GM21723 (cell line): Measurements from ENCODE around the gene LY6G6D.

ENCODE experiments used
- ATAC-seq: cut with Tn5 transposase; IDR thresholded peaks from one replicate; pipeline ENCODE4 v1.9.1; 2021; ENCODE audit warnings: mild to moderate bottlenecking, moderate library complexity; ENCODE audit not compliant: unreplicated experiment

LY6G6D gene, protein sequence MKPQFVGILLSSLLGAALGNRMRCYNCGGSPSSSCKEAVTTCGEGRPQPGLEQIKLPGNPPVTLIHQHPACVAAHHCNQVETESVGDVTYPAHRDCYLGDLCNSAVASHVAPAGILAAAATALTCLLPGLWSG

GRCh38 chr6:31715022-31715958, at the start of gene LY6G6D:
Gene LY6G6D, plus strand, starts transcription at chr6:31715348. Its CDS starts 8 bp downstream, at chr6:31715356.
- no peak for ATAC-seq

GRCh38 chr6:31665501-31666336, 49.4 kb upstream of the LY6G6D start, which contains the start of gene CSNK2B:
Gene CSNK2B, plus strand, starts transcription at chr6:31666080. Its CDS starts 752 bp downstream, at chr6:31666832.
- peak; percentile 76 for ATAC-seq

DNA sequence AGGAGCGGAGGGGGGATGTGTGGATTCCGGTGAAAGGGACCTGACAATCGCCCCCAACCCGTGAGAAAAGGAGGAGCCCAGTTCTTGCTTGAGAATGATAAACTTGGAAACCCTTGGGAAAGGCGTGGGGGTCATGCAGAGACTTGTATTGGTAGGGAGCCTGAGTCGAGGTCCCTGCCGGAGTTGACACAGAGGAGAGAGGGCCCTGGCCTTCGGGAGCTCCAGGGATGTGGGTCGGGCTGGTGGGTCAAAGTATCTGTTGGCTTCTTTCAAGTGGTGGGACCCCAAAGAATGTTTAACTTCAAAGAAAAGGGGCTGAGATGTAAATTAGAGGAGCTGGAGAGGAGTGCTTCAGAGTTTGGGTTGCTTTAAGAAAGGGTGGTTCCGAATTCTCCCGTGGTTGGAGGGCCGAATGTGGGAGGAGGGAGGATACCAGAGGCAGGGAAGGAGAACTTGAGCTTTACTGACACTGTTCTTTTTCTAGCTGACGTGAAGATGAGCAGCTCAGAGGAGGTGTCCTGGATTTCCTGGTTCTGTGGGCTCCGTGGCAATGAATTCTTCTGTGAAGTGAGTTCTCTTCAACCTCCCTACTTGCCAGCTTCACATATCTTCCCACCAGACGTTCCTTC, 48.7 kb upstream of the LY6G6D start:
- no peak for ATAC-seq

- no peak for ATAC-seq
Measured at GRCh38 chr6:31669676-31670075, 45.5 kb upstream of the LY6G6D start, which contains the start of gene LY6G5B. Gene LY6G5B, plus strand, starts transcription at chr6:31669976. Its CDS starts 975 bp downstream, at chr6:31670951.

DNA sequence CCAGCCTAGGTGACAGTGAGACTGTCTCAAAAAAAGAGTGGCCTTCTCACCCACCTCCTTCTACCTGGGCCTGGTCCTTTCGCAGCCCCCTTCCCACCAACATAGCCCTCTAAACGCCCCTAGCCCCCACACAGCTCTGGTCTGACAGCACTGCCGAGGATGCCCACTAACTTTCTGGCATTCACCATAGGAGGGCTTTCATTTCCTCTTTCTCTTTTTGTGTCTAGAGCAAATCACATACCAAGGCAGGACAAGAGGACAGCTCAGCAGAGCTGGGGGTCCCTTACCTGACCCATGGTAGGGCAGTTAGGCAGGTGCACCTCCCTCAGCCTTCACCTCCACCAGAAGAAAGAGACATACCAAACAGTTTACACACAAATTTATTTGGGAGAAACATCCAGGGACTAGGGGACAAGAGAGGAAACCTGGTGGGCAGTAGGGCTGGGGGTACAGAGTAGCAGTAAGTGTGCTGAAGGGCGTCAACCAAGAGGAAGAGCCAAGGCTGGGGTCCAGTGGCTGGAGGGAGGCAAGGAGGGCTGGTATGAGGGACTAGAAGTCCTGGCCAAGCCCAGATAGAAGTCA, 38.7 kb upstream of the LY6G6D start:
- ATAC-seq = no peak

GRCh38 chr6:31676904-31677303, 38.2 kb upstream of the LY6G6D start:
- no peak for ATAC-seq

DNA sequence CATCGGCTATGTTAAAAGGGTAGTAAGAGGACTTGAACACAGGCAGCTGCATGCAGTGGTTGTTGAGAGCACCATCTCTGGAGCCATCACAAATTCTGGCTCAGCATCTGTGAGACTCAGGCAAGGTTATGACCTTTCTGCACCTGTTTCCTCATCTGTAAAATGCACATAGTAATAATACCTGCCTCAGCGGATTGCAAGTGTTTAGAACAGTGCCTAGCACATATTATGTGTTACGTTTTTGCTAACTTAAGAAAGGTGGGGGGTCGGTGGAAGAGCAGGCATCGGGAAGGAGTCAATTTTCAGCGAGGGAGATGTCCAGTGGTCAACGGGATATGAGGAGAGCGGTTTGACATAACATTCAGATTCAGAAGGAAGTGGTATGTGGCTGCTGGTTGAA, 37.2 kb upstream of the LY6G6D start:
- ATAC-seq = no peak

DNA sequence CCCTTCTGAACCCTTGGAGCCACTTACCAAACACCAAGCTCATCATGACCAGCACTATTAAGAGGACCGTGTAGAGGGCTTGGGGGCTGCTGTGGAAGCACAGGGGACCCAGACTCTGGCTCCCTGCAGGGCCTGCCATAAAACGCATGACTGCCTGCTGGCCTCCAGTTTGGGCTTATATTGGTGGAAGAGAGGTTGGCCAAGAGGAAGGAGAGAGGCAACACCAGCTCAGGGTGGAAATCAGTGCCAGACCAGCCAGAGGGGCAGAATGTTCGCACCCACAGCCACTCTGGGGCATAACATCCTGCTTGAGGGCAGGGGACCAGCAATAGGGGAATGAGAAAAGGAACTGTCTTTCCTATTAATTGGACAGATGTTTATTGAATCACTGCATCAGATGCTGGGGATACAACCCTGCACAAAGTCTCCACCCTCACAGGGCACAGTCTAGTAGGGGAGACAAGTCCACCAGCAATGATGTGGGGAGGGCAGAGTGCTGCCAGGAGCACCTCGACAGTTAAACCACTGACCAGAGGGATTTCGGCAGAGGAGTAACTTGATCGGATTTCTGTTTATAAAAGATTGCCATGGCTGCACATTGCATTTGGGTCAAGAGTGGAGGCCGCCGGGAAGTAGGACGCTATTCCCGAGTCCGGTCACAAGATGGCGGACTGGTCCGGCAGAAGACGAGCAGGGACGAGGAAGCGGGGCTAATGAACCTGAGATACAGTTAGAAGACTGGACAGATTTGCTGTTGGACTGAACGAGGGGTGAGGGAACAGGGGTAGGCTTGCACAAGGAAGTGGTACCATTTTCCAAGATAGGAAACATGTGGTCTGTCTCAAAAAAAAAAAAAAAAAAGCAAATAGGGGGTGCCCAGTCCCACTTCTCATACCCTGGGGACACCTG, 34.7 kb upstream of the LY6G6D start, which contains the start of gene LY6G5C:
LY6G5C (minus strand) TSS at position 842 of the 909 bp plus-strand sequence; CDS start at position 148, 694 bp downstream.
- ATAC-seq = peak; percentile 72

DNA sequence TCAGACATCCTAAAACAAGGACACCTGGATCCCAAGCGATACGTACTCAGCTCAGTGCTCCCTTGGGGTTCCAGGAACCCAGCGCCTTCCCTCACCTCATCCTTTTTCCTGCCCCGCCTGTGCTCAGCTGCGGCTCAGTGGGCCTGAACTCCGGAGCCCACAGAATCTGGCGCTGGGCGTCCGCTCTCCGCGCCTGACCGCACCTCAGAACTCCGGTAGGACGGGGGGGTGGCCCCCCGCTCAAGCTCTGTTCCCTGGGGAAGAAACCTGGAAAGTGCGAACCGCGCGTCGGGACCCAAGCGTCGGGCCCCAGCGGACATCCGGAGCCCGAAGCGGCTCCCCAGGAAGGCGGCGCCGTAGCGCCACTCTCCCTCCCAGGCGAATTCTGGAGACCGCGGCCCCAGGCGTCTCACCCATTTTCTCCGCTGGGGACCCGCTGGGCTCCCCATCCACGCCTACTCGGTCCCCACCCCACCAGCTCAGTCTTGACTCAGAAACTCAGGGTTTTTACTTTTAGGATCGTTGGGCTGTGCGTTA, 33.9 kb upstream of the LY6G6D start:
- ATAC-seq = peak; percentile 26

DNA sequence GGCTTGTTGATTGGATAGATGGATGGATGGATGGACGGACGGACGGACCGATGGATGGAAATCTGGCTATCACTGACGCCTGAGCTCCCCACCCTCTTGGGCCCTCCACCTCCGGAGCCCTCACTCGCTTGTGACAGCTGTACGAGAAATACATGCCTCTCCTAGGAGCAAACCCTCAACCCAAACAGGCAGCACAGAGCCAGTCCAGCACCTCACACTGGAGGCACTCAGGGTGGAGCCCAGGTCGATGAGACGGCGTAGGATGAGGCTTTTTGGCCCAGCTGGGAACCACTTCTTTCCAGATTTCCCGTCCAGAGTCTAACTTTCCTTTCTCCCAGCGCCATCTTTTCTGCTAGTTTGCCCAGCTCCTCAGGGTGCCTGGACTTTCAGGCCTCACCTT, 31.6 kb upstream of the LY6G6D start:
- ATAC-seq = no peak

DNA sequence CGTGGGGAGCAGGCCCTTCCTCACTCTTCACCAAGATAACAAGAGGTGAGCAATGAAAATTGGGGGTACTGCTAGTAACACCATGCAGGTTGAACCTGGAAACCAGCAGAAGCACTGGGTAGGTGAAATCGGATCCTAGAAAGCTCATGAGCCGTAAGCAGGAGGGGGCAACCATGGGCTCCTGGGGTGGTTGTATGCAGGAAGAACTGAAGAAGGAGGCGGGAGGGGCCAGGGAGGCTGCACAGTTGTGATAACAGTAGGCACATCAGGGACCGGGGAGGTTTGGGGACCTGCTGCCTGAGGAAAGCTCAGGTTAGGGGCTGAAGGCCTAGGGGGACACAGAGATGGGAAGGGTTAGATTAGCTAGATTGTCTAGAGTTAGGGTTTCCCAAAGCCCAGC, 28.7 kb upstream of the LY6G6D start:
- no peak for ATAC-seq

DNA sequence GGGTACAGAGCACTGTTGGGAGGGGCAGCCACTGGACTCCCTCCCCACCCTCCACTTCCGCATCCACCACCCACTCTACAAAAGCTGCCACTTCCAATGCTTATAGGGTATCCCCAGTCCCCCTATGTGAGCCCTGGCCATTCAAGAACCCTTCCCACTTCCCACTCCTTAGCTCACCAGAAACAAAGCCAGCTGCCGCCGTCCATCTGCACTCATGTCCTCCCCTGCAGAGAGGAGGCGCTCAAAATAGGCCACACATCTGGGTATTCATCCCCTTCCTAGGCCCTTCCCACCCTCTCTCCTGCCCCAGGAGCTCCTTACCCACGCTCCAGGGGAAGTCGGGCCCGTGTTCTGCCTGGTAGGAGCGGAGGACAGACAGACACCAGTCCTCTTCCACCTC, 27.8 kb upstream of the LY6G6D start:
- ATAC-seq = no peak

GRCh38 chr6:31687860-31688693, 27.1 kb upstream of the LY6G6D start:
- ATAC-seq = no peak

DNA sequence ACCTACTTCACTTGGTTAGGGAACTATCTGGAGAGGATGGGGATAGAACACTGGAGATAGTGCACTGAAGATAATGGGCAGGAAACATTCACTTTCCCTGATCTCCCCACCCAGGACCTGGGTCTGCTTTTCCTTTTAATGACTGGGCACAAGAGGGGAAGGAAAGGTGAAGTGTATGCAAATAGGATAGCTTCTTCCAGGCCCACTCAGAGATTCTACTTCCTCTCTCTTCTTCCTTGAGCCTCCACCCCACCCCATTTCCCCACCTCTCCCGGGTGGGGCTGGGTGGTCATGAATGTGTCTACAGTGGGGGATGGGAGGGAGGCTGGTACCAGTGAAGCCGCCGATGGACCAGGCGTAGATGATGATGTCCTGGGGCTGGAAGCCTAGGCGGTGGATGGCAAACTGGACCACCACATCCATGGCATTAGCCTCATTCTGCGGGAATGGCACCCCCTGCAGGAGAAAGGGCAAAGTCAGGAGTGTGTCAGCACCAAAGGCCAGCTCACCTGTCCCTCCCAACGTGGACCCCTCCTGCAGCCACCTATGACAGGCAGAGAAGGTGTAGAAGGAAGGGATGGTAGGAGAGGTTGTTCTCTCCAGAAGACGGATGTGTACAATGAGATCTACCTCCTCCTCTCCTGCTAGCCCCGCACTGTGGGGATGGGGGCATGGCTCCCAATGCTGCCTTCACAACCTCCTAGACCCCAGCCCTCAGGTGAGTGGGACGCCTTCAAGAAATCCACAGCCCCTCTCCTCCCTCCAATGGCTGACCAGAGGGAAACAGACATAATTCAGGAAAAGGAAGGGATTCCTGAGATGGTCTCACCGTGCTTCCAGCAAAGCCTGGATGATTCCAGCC, 25.7 kb upstream of the LY6G6D start:
- ATAC-seq = no peak

DNA sequence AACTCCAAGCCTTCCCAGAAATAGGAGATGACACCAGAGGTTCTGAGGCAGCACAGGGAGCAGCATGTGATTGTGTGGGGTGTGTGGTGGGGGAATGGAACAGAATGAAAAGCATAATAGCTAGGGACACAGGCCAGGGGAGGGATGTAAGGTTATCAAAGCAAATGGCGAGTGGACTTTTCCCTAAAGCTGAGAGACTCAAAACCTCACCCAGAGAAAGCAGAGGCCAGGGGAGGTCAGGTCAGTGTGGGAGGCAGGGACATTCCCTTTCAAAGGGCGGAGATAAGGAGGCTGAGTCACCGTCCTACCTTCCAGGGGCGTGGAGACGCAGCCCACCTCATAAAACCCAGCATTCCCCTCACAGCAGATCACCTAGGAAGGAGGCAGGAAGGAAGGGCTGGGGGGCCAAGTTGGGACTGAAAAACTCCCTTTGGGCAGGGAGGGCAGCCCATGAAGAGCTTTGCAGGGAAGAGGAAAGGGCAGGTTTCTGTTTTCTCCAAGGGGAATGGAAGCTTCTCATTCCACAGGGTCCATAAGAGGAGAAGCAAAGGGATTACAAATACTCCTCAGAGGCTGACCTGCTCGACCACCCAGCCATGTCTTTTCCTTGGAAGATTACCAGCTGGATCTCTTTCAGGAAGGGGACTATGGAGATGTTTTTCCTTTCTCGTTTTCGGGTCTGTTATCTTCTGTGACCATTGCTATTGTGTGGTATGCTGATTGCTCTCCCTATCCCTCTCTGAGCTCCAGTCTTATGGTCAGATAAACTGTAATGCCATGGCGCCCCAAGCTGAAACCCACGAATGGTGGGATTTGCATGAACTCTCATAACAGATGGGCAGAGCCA, 24.7 kb upstream of the LY6G6D start:
- no peak for ATAC-seq

- no peak for ATAC-seq
Measured at GRCh38 chr6:31691078-31691463, 24.1 kb upstream of the LY6G6D start.
